Activated CD4-positive, alpha-beta T cell treated with anti-CD3 and anti-CD28 coated beads, Interleukin-2, amount 10 ng/mL, durations not matched to agents 24 days and 14 days (primary cell): ENCODE results near the gene BRWD1. TPM values are rescaled to one million over a fixed set of nuclear protein-coding genes. Genes with fewer than 3 reads are reported as not detected.
"Not testable (repeated sequence)": the region's sequence is repeated elsewhere in the genome, so short reads cannot be mapped to it uniquely, and the experiment has no call there.

Experiments
- DNase-seq: peaks from one replicate; pipeline ENCODE4 v3.0.0; 2022
- H3K27ac Mint-ChIP-seq: one replicate; pipeline ENCODE4 v1.8.0; 2022; ENCODE audit warnings: mild to moderate bottlenecking, mixed read lengths
- H3K27me3 Mint-ChIP-seq: one replicate; pipeline ENCODE4 v1.8.0; 2022; ENCODE audit warnings: mixed read lengths
- H3K36me3 Mint-ChIP-seq: one replicate; pipeline ENCODE4 v1.8.0; 2022; ENCODE audit warnings: low read depth, mild to moderate bottlenecking, mixed read lengths
- H3K4me1 Mint-ChIP-seq: one replicate; pipeline ENCODE4 v1.8.0; 2021; ENCODE audit warnings: mixed read lengths
- H3K4me3 Mint-ChIP-seq: one replicate; pipeline ENCODE4 v1.8.0; 2022; ENCODE audit warnings: mild to moderate bottlenecking, moderate library complexity, mixed read lengths
- H3K9me3 Mint-ChIP-seq: one replicate; pipeline ENCODE4 v1.8.0; 2021; ENCODE audit warnings: mixed read lengths
- intact Hi-C: fragments of 100-400 bp; cut with micrococcal nuclease; formaldehyde crosslinking; loops from one replicate; pipeline ENCODE4 v1.15.1; 2023
- total RNA-seq: library from RNA; stranded (reverse); gene quantifications from 2 replicates; pipeline ENCODE4 v1.2.3, GENCODE V29; 2022

Gene BRWD1
- total RNA-seq, 1 donor from 2014 or later: 31.9 TPM

DNA sequence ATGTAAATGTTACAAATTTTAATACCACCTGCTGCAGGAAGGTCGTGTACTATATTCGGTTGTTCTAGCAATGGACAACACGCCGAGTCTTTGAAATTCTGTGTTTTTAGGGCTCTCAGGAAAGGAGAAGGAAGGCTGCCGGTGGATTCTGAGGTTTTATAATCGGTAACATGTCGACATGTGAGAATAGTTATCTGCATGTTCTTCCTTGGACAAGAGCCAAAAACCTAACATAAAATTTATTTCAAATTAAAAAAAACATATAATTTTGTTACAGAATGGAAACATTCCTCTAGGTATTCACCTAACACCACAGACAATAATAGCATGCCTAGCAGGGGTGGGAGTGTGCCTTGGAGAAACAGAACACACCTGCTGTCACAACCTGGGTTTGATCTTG, 135.0 kb downstream of the BRWD1 start:
- intact Hi-C loops: no loop called here
- Mint-ChIP-seq H3K27ac (no peak overlapping the region), H3K36me3 (peaks cover 48% of the 10 kb centered on the region), H3K4me3 (no peak overlapping the region), H3K9me3 (no peaks in the 10 kb centered on the region), H3K27me3 (no peaks in the 10 kb centered on the region), H3K4me1 (peaks cover 35% of the 10 kb centered on the region)
- no peak for DNase-seq

DNA sequence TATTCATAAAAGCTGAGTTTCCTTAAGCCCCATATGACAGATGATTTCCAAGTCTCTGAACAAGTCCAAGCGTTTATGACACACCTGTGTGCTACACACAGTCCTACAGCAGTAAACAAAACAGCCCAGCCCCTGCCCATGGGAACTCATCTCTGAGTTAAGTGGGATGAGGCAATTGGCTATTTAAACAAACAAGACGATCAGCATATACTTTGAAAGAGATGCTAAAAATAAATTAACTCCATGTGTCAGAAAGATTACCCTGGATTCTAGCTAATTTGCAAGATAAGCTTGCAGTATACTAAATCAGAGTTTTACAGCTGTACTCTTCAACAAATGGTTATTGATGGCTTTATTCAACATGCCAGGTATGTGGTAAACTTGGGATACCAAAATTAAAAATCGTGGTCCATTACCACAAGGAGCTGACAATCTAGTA, 137.1 kb downstream of the BRWD1 start:
- Mint-ChIP-seq H3K27me3 (no peaks in the 10 kb centered on the region), H3K4me3 (no peak overlapping the region), H3K27ac (no peak overlapping the region), H3K36me3 (peaks cover 56% of the 10 kb centered on the region), H3K4me1 (peaks cover 20% of the 10 kb centered on the region), H3K9me3 (no peaks in the 10 kb centered on the region)
- intact Hi-C loops: no loop called here
- no peak for DNase-seq

DNA sequence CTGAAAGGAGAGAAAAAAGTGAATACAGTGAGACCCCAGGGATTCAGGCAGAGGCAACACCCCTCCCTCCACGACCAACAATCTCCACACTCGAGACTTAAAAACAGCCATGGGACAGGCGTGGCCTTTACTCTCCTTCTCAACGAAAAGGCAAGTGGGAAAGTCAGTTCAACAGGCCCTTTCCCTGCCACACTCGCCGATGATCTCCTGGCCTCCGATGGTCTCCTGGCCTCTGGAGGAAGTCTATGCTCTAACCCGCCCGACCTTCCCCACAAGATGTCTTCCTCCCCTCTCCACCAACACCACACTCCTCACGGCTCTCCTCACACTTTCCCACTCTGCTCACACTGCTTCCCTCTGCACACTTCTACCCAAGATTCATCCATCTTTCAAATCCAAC, 137.8 kb downstream of the BRWD1 start:
- Mint-ChIP-seq H3K9me3 (no peaks in the 10 kb centered on the region), H3K4me1 (peaks cover 18% of the 10 kb centered on the region), H3K27me3 (no peaks in the 10 kb centered on the region), H3K4me3 (no peak overlapping the region), H3K36me3 (peaks cover 59% of the 10 kb centered on the region), H3K27ac (no peak overlapping the region)
- intact Hi-C loops: no loop called here
- no peak for DNase-seq

DNA sequence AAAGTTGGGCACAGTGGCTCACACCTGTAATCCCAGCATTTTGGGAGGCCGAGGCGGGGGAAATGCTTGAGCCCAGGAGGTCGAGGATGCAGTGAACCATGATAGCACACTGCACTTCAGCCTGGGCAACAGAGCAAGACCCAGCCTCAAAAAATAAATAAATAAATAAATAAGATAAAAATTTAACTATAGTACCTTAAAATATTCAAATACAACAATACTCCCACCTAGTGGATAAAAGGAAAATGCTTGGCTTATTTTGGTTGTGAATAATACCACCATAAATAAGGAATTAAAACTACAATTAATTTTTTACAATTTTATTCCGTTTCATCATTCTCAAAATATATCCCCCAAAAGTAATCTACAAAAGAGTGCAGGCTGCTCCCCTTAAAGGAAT, 138.3 kb downstream of the BRWD1 start:
- no peak for DNase-seq
- intact Hi-C loops: no loop called here
- Mint-ChIP-seq H3K4me3 (no peak overlapping the region), H3K4me1 (peaks cover 13% of the 10 kb centered on the region), H3K27ac (no peak overlapping the region), H3K36me3 (peaks cover 57% of the 10 kb centered on the region), H3K27me3 (no peaks in the 10 kb centered on the region), H3K9me3 (no peaks in the 10 kb centered on the region)

DNA sequence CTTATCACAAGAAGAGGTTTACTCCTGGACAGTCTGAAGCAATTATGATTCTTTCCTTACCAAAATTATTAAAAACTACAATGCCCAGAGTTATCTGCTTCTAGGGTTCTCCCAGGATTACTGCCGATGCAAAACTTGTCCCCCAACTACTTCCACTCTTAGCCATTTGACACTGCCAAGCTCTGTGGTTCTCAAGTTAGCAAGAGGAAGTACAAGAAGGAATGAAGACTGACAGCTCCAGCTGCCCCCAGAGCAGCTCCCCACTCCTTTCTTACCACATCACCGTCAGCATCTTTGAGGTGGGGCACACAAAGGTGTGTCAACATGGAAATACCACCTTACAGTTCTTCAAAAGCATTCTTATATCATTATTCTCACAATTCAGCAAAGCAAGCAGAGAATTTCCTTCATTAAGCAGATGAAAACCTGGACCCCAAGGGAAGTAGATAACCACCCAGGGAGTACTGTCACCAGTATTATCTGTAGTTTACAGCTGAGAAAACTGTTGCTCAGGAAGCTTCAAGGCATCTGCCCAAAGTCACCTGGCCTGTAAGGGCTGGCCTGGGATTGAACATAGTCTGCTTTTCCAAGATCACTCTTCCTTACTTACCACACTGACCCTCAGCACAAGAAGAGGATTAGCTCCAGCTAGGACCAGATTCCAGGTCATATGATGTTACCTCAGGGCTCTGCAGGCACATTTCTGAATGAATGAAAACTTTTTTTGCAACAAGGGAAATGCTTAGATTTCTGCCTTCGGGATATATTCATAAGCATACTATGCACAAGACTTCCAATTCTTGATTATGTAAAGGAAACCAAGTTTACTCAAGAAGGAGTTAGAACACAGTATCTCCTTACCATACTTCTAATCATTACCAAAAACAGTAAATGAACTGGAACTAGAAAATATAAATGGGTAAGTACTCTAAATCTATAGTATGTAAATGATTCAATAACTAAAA, 139.4 kb downstream of the BRWD1 start:
- Mint-ChIP-seq H3K4me1 (peaks cover 7% of the 10 kb centered on the region), H3K36me3 (peaks cover 53% of the 10 kb centered on the region), H3K9me3 (no peaks in the 10 kb centered on the region), H3K27me3 (no peaks in the 10 kb centered on the region), H3K27ac (no peak overlapping the region), H3K4me3 (no peak overlapping the region)
- intact Hi-C loops: no loop called here
- DNase-seq: no peak

DNA sequence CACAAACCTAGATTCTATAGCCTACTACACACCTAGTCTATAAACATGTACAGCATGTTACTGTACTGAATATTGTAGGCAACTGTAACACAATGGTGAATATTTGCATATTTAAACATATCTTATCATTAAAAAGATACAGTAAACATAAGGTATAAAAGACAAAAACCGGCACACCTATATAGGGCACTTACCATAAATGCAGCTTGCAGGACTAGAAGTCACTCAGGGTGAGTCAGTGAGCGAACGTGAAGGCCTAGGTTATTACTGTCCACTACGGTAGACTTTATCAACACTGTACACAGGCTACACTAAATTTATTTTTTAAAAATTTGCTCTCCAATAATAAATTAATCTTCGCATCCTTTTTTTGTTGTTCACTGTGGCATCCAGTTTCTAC, 143.5 kb downstream of the BRWD1 start:
- Mint-ChIP-seq H3K27ac (no peak overlapping the region), H3K27me3 (no peaks in the 10 kb centered on the region), H3K4me1 (no peaks in the 10 kb centered on the region), H3K36me3 (peaks cover 40% of the 10 kb centered on the region), H3K9me3 (peaks cover 3% of the 10 kb centered on the region), H3K4me3 (no peak overlapping the region)
- DNase-seq: no peak
- intact Hi-C loops: no loop called here

- intact Hi-C loops: no loop called here
- Mint-ChIP-seq H3K4me1 (no peaks in the 10 kb centered on the region), H3K9me3 (peaks cover 12% of the 10 kb centered on the region), H3K27me3 (no peaks in the 10 kb centered on the region), H3K27ac (no peak overlapping the region), H3K4me3 (no peak overlapping the region), H3K36me3 (peaks cover 33% of the 10 kb centered on the region)
- DNase-seq: no peak
These were observed 144.6 kb downstream of the BRWD1 start for GRCh38 chr21:39168800-39169199.

GRCh38 chr21:39164523-39164922, 148.9 kb downstream of the BRWD1 start:
- Mint-ChIP-seq H3K27me3 (no peaks in the 10 kb centered on the region), H3K27ac (no peak overlapping the region), H3K36me3 (peaks cover 11% of the 10 kb centered on the region), H3K4me1 (no peaks in the 10 kb centered on the region), H3K4me3 (no peak overlapping the region), H3K9me3 (peaks cover 16% of the 10 kb centered on the region)
- no peak for DNase-seq
- intact Hi-C loops: no loop called here

GRCh38 chr21:39161064-39161463, 152.4 kb downstream of the BRWD1 start:
- H3K36me3 Mint-ChIP-seq: no peaks in the 10 kb centered on the region
- H3K27me3 Mint-ChIP-seq: no peaks in the 10 kb centered on the region
- no peak overlapping the region for H3K4me3 Mint-ChIP-seq
- no peaks in the 10 kb centered on the region for H3K4me1 Mint-ChIP-seq
- intact Hi-C loops: loop anchor here (2.0 kb wide), 1 partner anchor 36 kb away; no protein-coding TSS in a partner anchor
- H3K27ac Mint-ChIP-seq: no peak overlapping the region
- H3K9me3 Mint-ChIP-seq: peaks cover 16% of the 10 kb centered on the region
- DNase-seq: no peak

- Mint-ChIP-seq H3K4me1 (no peaks in the 10 kb centered on the region), H3K9me3 (peaks cover 9% of the 10 kb centered on the region), H3K36me3 (no peaks in the 10 kb centered on the region), H3K27me3 (no peaks in the 10 kb centered on the region), H3K4me3 (no peak overlapping the region), H3K27ac (no peak overlapping the region)
- intact Hi-C loops: loop anchor here (2.0 kb wide), 1 partner anchor 35 kb away; no protein-coding TSS in a partner anchor
- no peak for DNase-seq
These were observed 153.9 kb downstream of the BRWD1 start for GRCh38 chr21:39159342-39160063.

DNA sequence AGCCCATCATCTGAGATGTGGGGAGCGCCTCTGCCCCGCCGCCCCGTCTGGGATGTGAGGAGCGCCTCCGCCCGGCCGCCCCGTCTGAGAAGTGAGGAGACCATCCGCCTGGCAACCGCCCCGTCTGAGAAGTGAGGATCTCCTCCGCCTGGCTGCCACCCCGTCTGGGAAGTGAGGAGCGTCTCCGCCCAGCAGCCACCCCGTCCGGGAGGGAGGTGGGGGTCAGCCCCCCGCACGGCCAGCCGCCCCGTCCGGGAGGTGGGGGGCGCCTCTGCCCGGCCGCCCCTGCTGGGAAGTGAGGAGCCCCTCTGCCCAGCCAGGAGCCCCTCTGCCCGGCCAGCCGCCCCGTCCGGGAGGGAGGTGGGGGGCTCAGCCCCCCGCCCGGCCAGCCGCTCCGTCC, 156.2 kb downstream of the BRWD1 start:
- H3K4me1 Mint-ChIP-seq, H3K27me3 Mint-ChIP-seq, DNase-seq, H3K27ac Mint-ChIP-seq, intact Hi-C loops, H3K4me3 Mint-ChIP-seq, H3K36me3 Mint-ChIP-seq, H3K9me3 Mint-ChIP-seq: not testable (repeated sequence)

GRCh38 chr21:39156024-39156423, 157.4 kb downstream of the BRWD1 start:
- DNase-seq: no peak
- no peaks in the 10 kb centered on the region for H3K27me3 Mint-ChIP-seq
- no peaks in the 10 kb centered on the region for H3K9me3 Mint-ChIP-seq
- H3K36me3 Mint-ChIP-seq: no peaks in the 10 kb centered on the region
- intact Hi-C loops: no loop called here
- H3K4me1 Mint-ChIP-seq: no peaks in the 10 kb centered on the region
- no peak overlapping the region for H3K4me3 Mint-ChIP-seq
- H3K27ac Mint-ChIP-seq: no peak overlapping the region

GRCh38 chr21:39155578-39155977, 157.9 kb downstream of the BRWD1 start:
- H3K36me3 Mint-ChIP-seq: no peaks in the 10 kb centered on the region
- no peak for DNase-seq
- no peaks in the 10 kb centered on the region for H3K4me1 Mint-ChIP-seq
- H3K9me3 Mint-ChIP-seq: no peaks in the 10 kb centered on the region
- no peak overlapping the region for H3K27ac Mint-ChIP-seq
- intact Hi-C loops: no loop called here
- no peaks in the 10 kb centered on the region for H3K27me3 Mint-ChIP-seq
- no peak overlapping the region for H3K4me3 Mint-ChIP-seq

DNA sequence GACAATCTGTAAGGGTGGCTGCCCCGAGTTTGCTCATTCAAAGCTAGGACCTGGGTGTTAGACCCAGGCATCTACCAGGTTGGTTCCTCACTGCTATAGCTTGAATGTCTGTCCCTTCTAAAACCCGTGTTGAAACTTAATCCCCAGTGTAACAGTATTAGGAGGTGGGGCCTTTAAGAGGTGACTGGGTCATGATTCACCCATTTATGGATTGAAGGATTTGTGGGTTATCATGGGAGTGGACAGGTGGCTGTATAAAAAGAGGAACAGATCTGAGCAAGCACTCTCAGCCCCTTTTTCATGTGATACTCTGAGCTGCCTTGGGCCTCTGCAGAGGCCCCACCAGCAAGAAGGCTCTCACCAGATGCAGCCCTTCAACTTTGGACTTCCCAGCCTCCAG, 159.6 kb downstream of the BRWD1 start:
- Mint-ChIP-seq H3K9me3 (no peaks in the 10 kb centered on the region), H3K4me3 (no peak overlapping the region), H3K27ac (no peak overlapping the region), H3K27me3 (peaks cover 5% of the 10 kb centered on the region), H3K4me1 (no peaks in the 10 kb centered on the region), H3K36me3 (no peaks in the 10 kb centered on the region)
- DNase-seq: no peak
- intact Hi-C loops: no loop called here
